Stimulated activated CD4-positive, alpha-beta T cell treated with anti-CD3 and anti-CD28 coated beads, TNF-alpha, amount 100 ng/mL, for 48 hours (primary cell): Measurements from ENCODE around the gene LNPEP.

Experiments
- DNase-seq, 3 donors: peaks; one replicate each; pipeline ENCODE4 v3.0.0-alpha.2; 2020; ENCODE audit warnings: low read depth in 3 of 3

Gene LNPEP

DNA sequence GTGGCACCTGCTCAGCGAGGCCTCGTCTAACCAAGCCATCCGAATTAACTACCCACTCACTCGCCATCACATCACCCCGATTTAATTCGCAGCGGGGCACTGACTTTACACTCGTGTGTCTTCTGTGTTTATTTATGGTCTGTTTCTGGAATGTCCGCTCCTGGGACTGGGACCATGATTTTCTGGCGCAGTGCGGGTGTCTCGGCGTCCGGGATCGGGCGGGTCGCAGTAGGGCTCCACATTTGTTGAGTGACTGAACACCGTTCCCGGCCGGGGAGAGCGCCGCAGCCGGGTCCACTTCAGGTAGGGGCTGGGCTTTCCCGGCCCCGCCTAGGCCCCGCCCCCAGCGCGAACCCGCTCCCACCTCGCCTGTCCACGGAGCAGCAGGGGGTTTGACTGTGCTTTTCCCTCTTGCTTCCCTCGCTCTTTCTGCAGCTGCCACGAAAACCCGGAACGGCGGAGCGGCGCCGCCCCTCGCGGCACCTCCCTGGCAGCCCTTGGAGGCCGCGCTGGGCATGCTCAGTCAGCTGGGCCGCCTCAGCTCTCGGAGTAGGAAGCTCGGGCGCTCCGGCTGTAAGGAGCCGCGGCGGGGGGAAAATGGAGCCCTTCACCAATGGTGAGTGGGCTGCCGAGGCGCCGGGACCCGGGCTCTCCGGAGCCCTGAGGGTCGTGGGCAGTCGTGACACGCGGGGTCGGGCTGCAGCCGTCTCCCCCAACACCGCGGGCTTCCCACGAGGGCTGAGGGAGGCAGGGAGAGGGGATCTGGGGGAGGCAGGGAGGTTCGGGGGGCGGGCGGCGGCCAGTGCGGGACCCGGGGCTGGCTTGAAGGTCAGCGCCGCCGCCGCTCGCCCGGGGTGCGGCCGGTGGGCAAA lies at the start of gene LNPEP:
Gene LNPEP, plus strand, starts transcription at position 522 of the 872 bp plus-strand sequence. Its CDS starts 76 bp downstream, at position 598.
- DNase-seq: peak; percentile 92 to 94 (median 92)

DNA sequence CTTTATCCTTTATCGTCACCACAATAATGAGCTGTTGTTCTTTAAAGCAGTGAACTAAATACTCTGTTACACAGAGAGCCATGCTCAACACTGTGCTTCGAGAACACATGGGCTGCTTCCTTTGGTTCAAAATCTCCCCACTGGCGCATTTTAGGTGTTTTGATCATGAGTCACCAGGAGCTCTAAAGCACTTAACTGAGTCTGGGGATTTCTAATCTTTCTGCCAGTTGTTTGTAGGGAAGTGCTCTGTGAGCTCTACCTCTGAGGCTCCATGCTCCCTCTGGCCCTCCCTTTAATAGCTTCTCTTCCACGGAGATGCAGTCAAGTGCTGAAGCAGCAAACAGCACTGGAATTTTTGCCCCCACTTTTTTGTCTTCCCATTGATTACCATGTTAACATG lies 42.5 kb upstream of the LNPEP start:
- no peak for DNase-seq

DNA sequence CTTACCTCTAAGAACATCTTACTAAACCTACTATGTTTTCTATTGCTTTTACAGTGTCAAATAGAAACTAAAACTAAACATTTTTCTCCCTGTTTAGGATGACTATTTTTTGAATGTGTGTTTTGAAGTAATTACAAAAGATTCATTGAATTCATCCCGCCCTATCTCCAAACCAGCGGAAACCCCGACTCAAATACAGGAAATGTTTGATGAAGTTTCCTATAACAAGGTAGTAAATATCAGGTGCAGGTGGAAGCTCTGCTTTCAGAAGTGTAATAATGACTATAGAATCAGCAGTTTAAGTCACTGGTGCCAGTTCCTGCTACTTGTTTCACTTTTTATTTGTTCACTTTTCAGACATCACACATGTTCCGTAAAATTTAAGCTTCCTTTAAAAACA lies 39.6 kb upstream of the LNPEP start:
- no peak for DNase-seq

DNA sequence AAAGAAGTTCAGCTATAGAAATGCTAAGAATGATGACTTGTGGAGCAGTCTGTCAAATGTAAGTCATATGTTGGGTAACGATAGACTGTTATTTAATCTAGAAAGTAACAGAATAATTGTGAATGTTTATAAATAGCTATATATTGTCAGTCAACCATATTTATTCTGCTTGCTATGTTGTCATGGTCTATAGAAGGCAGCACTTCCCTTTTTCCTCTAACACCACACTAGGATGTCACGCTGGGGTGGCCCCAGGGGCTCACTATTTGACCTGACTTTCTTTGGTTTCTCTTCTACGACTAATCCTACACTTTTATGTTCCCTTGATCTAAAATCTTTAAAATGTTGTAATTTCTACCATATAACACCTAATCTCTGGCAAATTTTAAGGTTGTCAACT lies 39.1 kb upstream of the LNPEP start:
- no peak for DNase-seq

- DNase-seq: no peak
These were observed 34.5 kb upstream of the LNPEP start for GRCh38 chr5:96901384-96901783.

GRCh38 chr5:96901841-96902240 lies 34.0 kb upstream of the LNPEP start:
- no peak for DNase-seq

DNA sequence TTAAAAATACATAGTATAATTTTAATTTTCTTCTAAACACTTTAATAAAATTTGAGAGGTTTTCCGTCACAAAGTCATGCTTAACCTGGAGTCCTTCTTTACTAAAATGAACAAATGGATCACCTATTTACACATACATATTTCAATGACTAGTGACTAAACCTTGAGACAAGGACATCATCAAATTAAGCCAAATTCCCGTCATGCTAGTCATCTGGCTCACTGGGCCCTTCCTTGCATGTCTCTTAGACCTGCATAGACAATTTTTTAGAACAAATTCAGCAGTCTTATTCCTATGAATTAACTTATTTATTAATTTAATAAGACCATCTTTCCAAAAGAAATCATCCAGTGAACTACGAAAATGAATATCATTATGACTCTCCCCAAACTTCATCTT lies 33.0 kb upstream of the LNPEP start:
- no peak for DNase-seq

DNA sequence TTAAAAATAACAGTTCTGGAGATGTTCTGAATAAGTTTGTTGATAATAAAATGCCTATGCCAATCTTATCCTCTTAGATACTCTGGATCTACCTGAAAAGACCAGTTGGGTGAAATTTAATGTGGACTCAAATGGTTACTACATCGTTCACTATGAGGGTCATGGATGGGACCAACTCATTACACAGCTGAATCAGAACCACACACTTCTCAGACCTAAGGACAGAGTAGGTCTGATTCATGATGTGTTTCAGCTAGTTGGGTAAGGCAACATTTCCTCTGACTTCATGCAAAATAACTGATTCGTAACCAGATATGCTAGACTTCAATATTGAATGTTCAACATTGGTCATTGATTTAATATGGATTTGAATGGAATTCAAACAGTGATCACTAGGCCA lies 32.6 kb upstream of the LNPEP start:
- DNase-seq: no peak

- DNase-seq: no peak
These were observed 31.6 kb upstream of the LNPEP start for GRCh38 chr5:96904054-96904931.

GRCh38 chr5:96905864-96906263 lies 30.0 kb upstream of the LNPEP start:
- no peak for DNase-seq

- DNase-seq: no peak
These were observed 26.9 kb upstream of the LNPEP start for GRCh38 chr5:96909003-96909402.

- no peak for DNase-seq
These were observed 26.4 kb upstream of the LNPEP start for GRCh38 chr5:96909435-96909834.

DNA sequence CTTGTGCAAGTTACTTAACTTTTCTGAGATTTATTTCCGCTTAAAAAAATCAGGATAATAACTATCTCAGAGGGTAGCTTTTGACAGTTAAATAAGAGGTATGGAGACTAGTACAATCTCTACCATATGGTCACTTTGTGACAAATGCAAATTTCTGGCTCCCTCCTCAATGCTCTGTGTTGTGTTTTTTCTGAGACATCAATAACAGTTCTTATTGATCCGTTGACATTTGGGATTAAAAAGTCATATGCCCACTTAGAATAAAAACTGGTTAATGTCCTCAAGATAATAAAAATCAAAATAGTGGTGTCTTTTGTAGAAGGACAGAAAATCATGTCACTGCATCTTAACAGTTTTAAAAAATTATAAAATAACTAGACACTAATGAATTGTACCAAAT lies 24.7 kb upstream of the LNPEP start:
- no peak for DNase-seq

GRCh38 chr5:96913233-96913632 lies 22.6 kb upstream of the LNPEP start:
- no peak for DNase-seq

DNA sequence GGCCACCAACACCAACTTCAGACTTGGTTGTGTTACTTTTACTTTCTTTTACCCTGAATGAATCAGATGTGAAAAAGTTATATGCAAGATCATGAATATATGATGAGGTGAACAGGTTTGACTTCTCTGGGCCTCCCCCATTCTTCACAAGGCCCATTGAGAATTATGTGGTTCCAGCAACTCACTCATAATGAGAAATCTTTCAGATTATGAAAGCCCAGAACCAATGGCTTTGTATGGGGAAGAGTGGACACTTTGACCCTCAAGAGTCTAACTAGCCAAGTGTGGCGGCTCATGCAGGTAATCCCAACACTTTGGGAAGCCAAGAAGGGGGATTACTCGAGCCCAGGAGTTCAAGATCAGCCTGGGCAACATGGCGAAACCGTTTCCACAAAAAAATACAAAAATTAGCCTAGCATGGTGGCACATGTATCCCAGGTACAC lies 16.1 kb upstream of the LNPEP start:
- DNase-seq: no peak

DNA sequence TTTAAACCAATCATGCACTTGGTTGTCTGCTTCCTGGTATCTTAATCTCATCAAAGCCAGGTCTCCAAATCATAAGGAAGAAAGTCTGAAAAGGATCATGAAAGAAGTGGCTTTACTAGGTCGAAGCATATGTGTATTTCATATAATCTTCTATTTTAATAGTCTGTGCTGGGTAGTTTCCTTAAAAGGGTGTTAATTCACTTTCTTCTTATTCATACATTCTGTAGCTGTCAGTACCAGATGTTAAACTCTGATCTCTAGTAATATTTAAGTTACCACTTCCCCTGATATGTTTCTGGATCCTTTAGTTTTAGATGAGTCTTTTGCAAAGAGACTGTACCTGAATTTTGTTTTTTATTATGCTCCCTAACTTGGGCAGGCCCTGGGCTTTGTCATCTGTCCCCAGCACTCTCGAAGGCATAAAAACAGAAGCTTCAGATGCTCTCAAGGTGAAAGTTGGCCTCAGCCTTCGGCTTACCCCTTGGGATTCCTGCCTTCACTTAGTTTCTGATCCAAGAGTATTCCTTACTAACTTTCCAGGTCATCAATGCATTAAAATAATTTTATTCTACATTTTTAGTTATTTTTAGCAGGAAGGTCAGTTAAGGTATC lies 15.0 kb upstream of the LNPEP start:
- no peak for DNase-seq

DNA sequence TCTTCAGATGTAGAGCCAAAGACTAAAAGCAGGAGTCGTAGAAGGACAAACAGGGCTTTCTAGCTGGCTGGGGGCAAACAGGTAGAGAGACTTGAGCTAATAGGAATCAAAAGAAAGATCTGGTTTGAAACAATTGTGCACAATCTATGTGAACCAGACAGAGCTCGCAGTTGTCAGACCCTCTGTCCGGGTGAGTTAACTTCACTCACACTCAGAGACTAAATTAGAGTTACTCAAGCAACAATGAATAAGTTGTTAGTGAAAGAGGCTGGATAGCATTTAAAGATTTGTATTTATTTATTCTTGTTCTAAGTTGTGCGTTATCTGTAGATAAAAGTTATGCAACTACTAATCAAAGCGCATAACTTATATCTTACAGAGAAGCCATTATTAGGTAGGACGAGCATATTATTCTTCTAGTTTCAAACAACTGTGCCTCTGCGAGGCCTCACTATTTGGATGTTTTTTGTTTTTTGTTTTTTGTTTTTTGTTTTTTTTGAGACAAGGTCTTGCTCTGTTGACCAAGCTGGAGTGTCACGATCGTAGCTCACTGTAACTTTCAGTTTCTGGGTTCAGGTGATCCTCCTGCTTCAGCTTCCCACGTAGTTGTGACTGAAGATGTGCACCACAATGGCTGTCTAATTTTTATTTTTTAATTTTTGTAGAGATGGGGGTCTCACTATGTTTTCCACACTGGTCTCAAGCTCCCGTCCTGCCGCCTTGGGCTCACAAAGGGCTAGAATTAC lies 13.2 kb upstream of the LNPEP start:
- DNase-seq: no peak

DNA sequence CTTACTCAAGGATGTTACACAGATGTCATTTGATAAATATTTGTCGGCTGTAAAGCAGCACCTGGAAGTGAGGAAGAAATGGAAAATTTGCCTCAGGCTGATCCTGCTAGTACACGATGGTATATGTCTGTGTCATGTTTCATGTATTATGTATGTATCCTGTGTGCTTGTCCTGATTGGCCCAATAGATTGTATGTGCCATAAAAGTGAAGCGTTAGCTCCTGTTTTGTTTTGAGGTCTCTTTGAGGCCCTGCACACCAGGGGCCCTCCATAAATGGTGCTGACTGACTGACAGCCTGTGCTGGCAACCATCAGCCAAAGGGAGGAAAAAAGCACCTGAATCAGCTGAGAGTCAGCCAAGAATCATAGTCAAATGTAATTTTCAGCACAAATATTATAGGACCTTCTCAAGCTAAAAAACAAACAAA lies 11.8 kb upstream of the LNPEP start:
- DNase-seq: no peak

- no peak for DNase-seq
These were observed 9.6 kb upstream of the LNPEP start for GRCh38 chr5:96926276-96926675.

DNA sequence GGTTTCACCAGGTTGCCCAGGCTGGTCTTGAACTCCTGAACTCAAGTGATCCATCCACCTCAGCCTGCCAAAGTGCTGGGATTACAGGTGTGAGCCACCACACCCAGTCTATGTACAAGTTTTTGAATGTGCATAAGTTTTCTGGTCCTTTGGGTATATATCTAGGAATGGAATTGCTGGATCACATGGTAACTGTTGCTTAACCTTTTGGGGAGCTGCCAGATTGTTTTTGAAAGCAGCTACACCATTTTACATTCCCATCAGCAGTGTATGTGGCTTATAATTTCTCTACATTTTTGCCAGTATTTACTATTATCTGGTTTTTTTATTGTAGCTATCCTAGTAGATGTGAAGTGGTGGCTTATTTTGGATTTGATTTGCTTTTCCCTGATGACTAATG lies 8.9 kb upstream of the LNPEP start:
- no peak for DNase-seq

- no peak for DNase-seq
These were observed 6.8 kb upstream of the LNPEP start for GRCh38 chr5:96928931-96929708.
